HG02852 (cell line): ENCODE results near the gene SPEF1.

Experiments
- ATAC-seq: cut with Tn5 transposase; IDR thresholded peaks from one replicate; pipeline ENCODE4 v1.9.1; 2021; ENCODE audit warnings: mild to moderate bottlenecking, moderate library complexity; ENCODE audit not compliant: unreplicated experiment

Gene SPEF1

DNA sequence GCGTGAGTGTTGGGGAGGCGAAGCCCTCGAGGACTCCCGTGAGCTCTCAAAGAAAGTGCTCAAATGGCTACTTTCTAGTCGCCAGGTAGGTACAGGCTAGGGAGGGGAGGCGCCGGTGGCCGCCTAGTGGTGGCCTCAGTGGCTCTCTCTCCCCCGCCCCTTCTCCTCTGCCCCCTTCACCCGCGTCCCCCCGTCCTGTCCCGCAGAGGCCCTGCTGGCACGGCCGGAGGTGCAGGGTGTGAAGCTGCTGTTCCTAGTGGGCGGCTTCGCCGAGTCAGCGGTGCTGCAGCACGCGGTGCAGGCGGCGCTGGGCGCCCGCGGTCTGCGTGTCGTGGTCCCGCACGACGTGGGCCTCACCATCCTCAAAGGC, 30.0 kb downstream of the SPEF1 start:
- no peak for ATAC-seq

DNA sequence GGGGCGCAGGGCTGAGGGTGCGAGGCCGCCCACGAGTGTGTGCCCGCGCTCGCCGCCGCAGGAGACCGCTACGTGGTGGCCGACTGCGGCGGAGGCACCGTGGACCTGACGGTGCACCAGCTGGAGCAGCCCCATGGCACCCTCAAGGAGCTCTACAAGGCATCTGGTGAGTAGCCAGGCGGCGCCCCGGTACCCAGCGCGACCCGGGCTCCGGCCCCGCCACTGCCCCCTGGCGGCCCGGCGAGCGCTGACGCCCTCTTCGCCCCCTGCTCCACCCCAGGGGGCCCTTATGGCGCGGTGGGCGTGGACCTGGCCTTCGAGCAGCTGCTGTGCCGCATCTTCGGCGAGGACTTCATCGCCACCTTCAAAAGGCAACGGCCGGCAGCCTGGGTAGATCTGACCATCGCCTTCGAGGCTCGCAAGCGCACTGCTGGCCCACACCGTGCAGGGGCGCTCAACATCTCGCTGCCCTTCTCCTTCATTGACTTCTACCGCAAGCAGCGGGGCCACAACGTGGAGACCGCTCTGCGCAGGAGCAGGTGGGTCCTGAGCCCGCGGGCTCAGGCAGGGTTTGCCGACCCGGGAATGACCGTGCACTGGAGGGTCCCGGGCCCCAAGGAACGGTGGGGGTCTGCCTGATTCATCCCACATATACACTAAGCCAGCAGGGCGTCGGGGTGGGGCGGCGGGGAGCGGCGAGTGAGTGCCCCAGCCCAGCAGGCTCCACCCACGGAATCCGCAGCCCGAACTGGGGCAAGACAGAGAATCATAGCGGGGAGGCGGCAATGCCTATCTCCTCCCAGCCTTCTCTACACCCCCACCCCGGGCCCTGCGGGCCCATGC, 31.3 kb downstream of the SPEF1 start:
- ATAC-seq: no peak

DNA sequence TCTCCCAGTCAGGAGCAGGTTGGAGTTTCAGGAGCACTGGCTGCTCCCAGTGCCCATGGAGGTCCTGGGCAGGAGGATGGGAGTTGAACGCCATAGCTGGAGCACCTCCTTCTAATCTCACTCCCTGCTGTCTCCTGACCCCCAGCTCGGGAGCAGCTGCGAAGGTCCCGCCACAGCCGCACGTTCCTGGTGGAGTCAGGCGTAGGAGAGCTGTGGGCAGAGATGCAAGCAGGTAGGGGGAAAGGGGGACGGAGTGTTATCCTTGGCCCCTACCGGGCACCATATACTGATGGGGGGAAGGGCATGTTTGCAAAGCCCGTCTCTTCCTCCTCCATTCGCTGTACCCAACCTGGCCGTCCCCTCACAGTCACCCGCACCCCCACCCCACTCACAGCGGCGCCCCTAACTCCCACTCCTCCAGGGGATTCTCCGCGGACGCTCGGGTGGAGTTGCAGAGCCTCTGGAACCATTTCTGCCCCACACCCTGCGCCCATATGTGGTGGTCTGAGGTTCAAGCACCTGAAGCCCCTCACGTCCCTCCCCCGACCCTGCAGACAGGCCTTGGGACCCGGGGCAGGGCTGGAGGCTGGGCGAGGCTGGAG, 32.1 kb downstream of the SPEF1 start:
- ATAC-seq: no peak

DNA sequence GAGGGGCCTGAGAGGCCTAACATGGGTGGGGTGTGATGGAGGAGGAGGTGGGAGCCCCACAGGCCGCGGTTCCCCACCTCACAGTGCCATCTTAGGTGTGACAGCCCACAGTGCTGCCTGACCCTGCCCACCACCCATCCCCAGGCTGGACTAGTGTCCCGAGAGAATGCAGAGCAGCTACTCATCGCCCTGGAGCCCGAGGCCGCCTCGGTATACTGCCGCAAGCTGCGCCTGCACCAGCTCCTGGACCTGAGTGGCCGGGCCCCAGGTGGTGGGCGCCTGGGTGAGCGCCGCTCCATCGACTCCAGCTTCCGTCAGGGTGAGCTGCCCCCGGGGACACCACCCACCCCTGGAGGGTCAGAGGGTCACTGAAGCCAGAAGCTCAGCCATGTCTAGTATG, 33.2 kb downstream of the SPEF1 start:
- no peak for ATAC-seq

GRCh38 chr20:3747471-3747870, 33.8 kb downstream of the SPEF1 start:
- no peak for ATAC-seq

- ATAC-seq: no peak
Measured at GRCh38 chr20:3745686-3746173, 35.5 kb downstream of the SPEF1 start.

DNA sequence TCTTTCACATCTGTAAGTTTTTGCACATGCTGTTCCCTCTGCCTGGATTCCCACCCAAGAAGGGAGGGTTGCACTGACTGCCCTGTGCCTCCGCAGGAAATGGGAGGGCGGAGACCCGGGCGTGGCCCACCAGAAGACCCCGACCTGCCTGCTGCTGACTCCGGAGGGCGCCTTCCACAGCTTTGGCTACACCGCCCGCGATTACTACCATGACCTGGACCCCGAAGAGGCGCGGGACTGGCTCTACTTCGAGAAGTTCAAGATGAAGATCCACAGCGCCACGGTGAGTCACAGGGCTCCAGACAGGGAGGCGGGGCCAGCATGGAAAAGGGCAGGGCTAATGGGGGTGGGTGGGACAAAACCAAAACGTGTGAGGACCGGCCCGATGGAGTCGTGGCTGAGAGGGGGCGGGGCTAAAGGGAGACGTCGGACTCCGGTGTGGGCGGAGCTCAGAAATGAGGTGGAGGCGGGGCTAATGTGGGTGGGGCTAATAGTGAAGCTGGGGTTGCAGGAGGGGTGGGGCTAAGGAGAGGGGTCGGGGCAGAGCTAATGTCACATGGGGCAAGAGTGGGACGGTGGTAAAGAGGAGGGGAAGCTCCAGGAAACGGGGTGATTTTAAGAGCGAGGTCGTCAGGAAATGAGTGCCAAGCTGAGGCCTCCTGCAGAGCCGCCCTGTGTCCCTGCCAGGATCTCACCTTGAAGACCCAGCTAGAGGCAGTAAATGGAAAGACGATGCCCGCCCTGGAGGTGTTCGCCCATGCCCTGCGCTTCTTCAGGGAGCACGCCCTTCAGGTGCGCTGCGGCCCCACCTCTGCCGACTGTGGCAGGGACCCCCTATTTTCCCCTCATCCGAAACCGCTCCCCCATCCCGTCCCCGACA, 36.2 kb downstream of the SPEF1 start:
- no peak for ATAC-seq

GRCh38 chr20:3744037-3744436, 37.2 kb downstream of the SPEF1 start:
- no peak for ATAC-seq

GRCh38 chr20:3743251-3743650, 38.0 kb downstream of the SPEF1 start:
- no peak for ATAC-seq

DNA sequence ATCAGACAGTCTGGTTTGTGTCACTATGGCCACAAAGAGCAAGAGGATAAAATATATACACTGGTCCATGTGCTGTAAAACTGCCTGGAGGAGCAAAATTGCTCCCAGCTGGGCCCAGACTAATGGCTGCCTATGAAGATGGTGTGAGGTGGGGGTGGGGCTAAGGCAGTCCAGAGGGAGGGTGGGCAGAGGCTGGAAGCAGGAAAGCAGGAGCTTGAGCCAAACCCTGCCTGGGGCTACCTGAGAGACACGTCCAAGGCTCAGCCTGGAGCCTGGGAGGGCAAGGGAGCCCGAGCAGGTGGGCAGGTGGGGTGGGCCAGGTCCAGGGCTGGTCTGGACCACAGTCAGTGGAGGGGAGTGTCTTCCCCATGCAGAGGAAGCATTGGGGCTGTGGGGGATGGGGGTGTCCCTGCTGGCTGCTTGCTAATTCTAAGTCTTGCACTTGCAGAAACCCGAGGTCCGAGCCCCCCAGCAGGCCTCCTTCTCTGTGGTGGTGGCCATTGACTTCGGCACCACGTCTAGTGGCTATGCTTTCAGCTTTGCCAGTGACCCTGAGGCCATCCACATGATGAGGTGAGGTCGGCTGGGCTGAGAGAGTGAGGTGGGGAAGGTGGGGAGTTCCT, 39.3 kb downstream of the SPEF1 start:
- no peak for ATAC-seq

GRCh38 chr20:3740615-3741301, 40.5 kb downstream of the SPEF1 start:
- ATAC-seq: no peak

GRCh38 chr20:3739926-3740451, 41.3 kb downstream of the SPEF1 start:
- ATAC-seq: no peak

DNA sequence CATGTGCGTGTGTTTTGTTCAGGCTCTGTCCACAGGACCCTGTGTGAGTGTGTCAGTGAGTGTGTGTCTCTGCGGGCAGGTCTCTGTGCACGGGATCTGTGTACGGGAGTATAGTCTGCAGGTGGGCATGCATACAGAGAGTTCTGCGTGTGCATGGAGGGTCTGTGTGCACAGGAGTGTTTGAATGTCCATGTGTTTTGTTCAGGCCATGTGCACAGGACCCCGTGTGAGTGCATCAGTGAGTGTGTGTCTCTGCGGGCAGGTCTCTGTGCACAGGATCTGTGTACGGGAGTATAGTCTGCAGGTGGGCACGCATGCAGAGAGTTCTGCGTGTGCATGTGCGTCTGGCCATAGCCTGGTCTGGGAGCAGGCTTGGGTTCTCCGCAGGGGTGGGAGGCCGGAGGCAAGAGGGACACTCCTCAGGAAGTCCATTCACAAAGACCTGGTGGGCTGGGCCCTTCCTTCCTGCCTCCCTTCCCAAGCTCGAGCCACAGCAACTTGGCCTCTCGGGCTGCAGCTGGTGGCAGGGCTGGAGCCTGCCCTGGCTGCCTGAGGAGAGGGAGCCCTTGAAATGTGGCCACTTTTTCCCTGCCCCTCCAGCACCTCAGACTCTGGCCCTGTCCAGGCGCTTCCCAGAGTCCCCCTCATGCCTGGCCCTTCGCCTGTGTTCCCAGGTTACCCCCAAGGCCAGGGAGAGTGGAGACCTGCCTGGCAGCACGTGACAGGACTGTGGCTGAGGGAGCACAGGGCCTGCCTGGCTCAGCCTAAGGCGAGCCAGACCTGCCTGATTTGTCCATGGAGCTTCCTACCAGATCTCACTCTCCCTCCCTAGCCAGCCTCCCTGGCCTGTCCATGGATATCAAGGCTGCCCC, 42.0 kb downstream of the SPEF1 start:
- ATAC-seq: no peak

DNA sequence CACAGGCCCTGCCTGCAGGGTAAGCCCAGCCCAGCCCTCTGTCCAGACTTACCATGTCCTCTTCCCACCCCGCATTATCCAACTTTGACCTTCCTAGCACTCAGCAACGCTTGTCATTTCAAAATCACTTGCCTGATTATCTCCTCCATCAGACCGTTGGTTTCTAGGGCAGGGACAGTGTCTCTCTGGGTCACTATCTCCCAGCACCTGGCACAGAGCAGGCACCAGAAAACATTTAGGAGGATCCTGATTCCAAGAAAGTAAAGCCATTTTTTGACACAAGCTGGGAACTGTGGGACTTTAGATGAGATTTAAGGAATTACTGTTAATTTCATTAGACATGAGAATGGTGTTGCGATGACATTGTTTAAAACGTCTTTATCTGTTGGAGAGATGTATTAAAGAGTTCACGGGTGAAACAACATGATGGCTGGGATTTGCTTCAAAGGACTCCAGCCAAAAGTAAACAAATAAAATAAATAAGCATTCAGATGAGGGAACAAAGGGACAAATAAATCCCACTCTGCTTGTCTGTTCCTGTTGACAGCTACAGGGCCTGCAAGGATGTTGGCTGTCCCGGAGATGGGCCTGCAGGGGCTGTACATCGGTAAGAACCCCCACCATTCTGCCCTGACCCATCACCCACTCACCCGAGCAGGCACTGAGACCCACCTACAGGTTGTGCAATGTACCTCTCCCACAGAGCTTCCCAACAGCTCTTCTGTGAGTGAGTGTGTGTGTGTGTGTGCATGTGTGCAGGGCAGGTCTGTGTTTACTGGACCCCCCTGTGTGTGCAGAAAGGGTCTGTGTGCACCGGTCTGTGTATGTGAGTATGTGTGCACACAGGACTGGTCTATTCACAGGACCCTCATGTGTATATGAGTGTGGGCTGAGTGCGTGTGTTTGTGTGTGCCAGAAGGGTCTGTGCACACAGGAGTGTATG, 42.9 kb downstream of the SPEF1 start:
- ATAC-seq: no peak

DNA sequence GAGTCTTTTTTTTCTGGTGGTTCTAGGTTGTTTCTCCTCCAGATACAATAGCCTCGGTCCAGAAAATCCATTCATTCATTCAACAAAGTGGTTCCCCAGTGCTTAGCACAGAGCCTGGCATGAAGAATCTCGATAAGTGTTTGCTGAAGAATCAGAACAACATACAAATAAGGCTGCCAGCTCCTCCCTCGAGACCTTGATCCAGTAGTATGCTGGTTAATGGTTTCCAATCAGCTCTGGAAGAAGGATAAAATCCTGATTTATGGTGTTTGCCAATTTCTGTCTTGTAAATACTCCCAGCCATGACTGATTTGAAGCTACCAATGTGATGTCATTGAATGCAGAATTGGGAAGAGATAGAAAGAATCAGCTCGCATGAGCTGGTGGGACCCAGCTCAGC, 45.5 kb downstream of the SPEF1 start:
- no peak for ATAC-seq

GRCh38 chr20:3734111-3734843, 47.0 kb downstream of the SPEF1 start:
- no peak for ATAC-seq
